ENCODE measurements around the gene LTBR.

LTBR gene

GRCh38 chr12:6376079-6376869, 7.7 kb upstream of the LTBR start:
- no peaks in the 10 kb centered on the region for H3K27me3 ChIP-seq (replicated peaks; ENCODE audit: control insufficient read depth, insufficient read depth, low read length, poor library complexity, severe bottlenecking)
- H3K9me3 ChIP-seq (ENCODE audit: control insufficient read depth, low read length), result no peaks in the 10 kb centered on the region
- peak overlapping the region; percentile 36 for H3K4me3 ChIP-seq (ENCODE audit: insufficient read depth, low read depth, low read length, poor library complexity, severe bottlenecking)
- no peak overlapping the region for H3K27ac ChIP-seq (ENCODE audit: insufficient read depth, low read length, poor library complexity, severe bottlenecking)
- H3K36me3 ChIP-seq (ENCODE audit: control insufficient read depth, insufficient read depth, low read length), result no peaks in the 10 kb centered on the region
- H3K4me1 ChIP-seq (ENCODE audit: control insufficient read depth, insufficient read depth, low read length, poor library complexity, severe bottlenecking), result peaks cover 19% of the 10 kb centered on the region
- DNase-seq, result no peak

DNA sequence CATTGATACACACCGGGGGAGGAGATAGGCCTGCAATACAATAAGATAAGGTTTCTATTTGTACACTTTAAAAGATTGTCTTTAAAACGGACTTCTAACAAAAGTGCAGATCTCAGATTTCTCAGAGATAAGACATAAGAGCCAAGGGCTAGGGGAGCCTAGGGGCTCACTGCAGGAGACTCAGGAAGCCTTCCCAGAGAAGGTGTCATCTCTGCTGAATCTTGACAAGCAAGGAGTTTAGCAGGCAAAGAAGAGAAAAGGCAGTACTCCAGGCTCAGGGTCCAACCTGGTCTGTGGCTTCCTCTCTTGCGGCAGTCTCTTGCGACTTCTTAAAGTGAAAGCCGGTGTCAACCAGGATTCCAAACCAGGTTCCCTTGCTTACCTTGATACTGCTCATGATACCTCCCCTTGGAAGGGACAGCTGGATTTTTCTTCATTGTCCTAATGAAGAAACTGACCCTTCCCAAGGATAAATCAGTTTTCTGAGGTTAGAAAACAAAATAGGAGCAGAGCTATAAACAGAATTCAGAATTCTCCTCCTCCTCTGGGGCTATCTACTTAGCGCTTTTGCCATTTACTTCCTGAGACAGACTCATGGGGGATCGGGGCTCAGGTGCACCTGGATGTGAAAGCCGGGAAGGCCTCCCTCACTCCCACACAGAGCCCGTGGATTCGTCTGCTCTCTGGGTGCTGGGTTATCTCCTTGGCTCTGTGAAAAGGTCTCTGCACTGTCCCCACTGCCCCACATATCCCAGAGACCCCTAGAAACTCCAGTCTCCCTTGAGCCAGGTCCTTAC, 6.9 kb upstream of the LTBR start:
- Histone ChIP-seq H3K27me3 (replicated peaks; ENCODE audit: control insufficient read depth, insufficient read depth, low read length, poor library complexity, severe bottlenecking) (no peaks in the 10 kb centered on the region), H3K4me1 (ENCODE audit: control insufficient read depth, insufficient read depth, low read length, poor library complexity, severe bottlenecking) (peaks cover 19% of the 10 kb centered on the region), H3K36me3 (ENCODE audit: control insufficient read depth, insufficient read depth, low read length) (no peaks in the 10 kb centered on the region), H3K9me3 (ENCODE audit: control insufficient read depth, low read length) (no peaks in the 10 kb centered on the region), H3K4me3 (ENCODE audit: insufficient read depth, low read depth, low read length, poor library complexity, severe bottlenecking) (peak overlapping the region; percentile 36), H3K27ac (ENCODE audit: insufficient read depth, low read length, poor library complexity, severe bottlenecking) (no peak overlapping the region)
- no peak for DNase-seq

- peaks cover 19% of the 10 kb centered on the region for H3K4me1 ChIP-seq (ENCODE audit: control insufficient read depth, insufficient read depth, low read length, poor library complexity, severe bottlenecking)
- no peaks in the 10 kb centered on the region for H3K9me3 ChIP-seq (ENCODE audit: control insufficient read depth, low read length)
- H3K4me3 ChIP-seq (ENCODE audit: insufficient read depth, low read depth, low read length, poor library complexity, severe bottlenecking), result no peak overlapping the region
- no peak for DNase-seq
- no peak overlapping the region for H3K27ac ChIP-seq (ENCODE audit: insufficient read depth, low read length, poor library complexity, severe bottlenecking)
- H3K36me3 ChIP-seq (ENCODE audit: control insufficient read depth, insufficient read depth, low read length), result no peaks in the 10 kb centered on the region
- no peaks in the 10 kb centered on the region for H3K27me3 ChIP-seq (replicated peaks; ENCODE audit: control insufficient read depth, insufficient read depth, low read length, poor library complexity, severe bottlenecking)
Observed at GRCh38 chr12:6377667-6377994, 6.3 kb upstream of the LTBR start.

GRCh38 chr12:6378709-6379472, 5.1 kb upstream of the LTBR start:
- peaks cover 7% of the 10 kb centered on the region for H3K27me3 ChIP-seq (replicated peaks; ENCODE audit: control insufficient read depth, insufficient read depth, low read length, poor library complexity, severe bottlenecking)
- no peaks in the 10 kb centered on the region for H3K9me3 ChIP-seq (ENCODE audit: control insufficient read depth, low read length)
- no peaks in the 10 kb centered on the region for H3K36me3 ChIP-seq (ENCODE audit: control insufficient read depth, insufficient read depth, low read length)
- DNase-seq, result no peak
- no peak overlapping the region for H3K27ac ChIP-seq (ENCODE audit: insufficient read depth, low read length, poor library complexity, severe bottlenecking)
- H3K4me1 ChIP-seq (ENCODE audit: control insufficient read depth, insufficient read depth, low read length, poor library complexity, severe bottlenecking), result peaks cover 23% of the 10 kb centered on the region
- H3K4me3 ChIP-seq (ENCODE audit: insufficient read depth, low read depth, low read length, poor library complexity, severe bottlenecking), result no peak overlapping the region

- Histone ChIP-seq H3K4me1 (ENCODE audit: control insufficient read depth, insufficient read depth, low read length, poor library complexity, severe bottlenecking) (peaks cover 23% of the 10 kb centered on the region), H3K27me3 (replicated peaks; ENCODE audit: control insufficient read depth, insufficient read depth, low read length, poor library complexity, severe bottlenecking) (peaks cover 13% of the 10 kb centered on the region), H3K9me3 (ENCODE audit: control insufficient read depth, low read length) (no peaks in the 10 kb centered on the region), H3K27ac (ENCODE audit: insufficient read depth, low read length, poor library complexity, severe bottlenecking) (no peak overlapping the region), H3K4me3 (ENCODE audit: insufficient read depth, low read depth, low read length, poor library complexity, severe bottlenecking) (no peak overlapping the region), H3K36me3 (ENCODE audit: control insufficient read depth, insufficient read depth, low read length) (no peaks in the 10 kb centered on the region)
- DNase-seq, result no peak
Observed at GRCh38 chr12:6380141-6381121, 3.5 kb upstream of the LTBR start.

DNA sequence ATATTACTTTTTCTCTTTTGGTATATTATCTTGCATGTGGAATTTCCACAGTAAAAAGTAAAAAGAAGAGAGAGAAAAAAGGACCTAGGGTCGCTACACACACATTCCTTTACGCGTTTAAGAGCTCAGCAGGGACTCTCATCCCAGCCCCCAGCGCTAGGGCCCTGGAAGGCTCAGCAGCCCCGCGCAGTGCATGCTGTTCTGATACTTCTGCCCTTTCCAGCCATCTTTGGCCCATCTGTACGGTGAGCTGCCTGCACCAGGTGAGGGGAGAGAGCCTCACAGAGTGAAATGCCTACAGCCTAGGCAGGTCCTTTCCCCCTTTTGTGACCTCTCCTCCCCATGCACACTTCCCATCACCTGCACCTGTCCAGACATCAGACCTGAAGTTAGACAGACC, 1.6 kb upstream of the LTBR start:
- Histone ChIP-seq H3K9me3 (ENCODE audit: control insufficient read depth, low read length) (no peaks in the 10 kb centered on the region), H3K4me1 (ENCODE audit: control insufficient read depth, insufficient read depth, low read length, poor library complexity, severe bottlenecking) (peaks cover 7% of the 10 kb centered on the region)

GRCh38 chr12:6382982-6383381, 980 bp upstream of the LTBR start:
- Histone ChIP-seq H3K9me3 (ENCODE audit: control insufficient read depth, low read length) (no peaks in the 10 kb centered on the region), H3K4me1 (ENCODE audit: control insufficient read depth, insufficient read depth, low read length, poor library complexity, severe bottlenecking) (peaks cover 4% of the 10 kb centered on the region), H3K36me3 (ENCODE audit: control insufficient read depth, insufficient read depth, low read length) (no peaks in the 10 kb centered on the region), H3K27ac (ENCODE audit: insufficient read depth, low read length, poor library complexity, severe bottlenecking) (no peak overlapping the region), H3K27me3 (replicated peaks; ENCODE audit: control insufficient read depth, insufficient read depth, low read length, poor library complexity, severe bottlenecking) (peaks cover 13% of the 10 kb centered on the region), H3K4me3 (ENCODE audit: insufficient read depth, low read depth, low read length, poor library complexity, severe bottlenecking) (no peak overlapping the region)
- DNase-seq, result no peak

More for the DNA sequence above, 1.6 kb upstream of the LTBR start:
- Histone ChIP-seq H3K4me3 (ENCODE audit: insufficient read depth, low read depth, low read length, poor library complexity, severe bottlenecking) (no peak overlapping the region), H3K27ac (ENCODE audit: insufficient read depth, low read length, poor library complexity, severe bottlenecking) (no peak overlapping the region), H3K27me3 (replicated peaks; ENCODE audit: control insufficient read depth, insufficient read depth, low read length, poor library complexity, severe bottlenecking) (peaks cover 13% of the 10 kb centered on the region), H3K36me3 (ENCODE audit: control insufficient read depth, insufficient read depth, low read length) (no peaks in the 10 kb centered on the region)
- DNase-seq, result no peak

GRCh38 chr12:6384499-6385436, 806 bp downstream of the LTBR start:
- Histone ChIP-seq H3K9me3 (ENCODE audit: control insufficient read depth, low read length) (no peaks in the 10 kb centered on the region), H3K36me3 (ENCODE audit: control insufficient read depth, insufficient read depth, low read length) (no peaks in the 10 kb centered on the region), H3K4me3 (ENCODE audit: insufficient read depth, low read depth, low read length, poor library complexity, severe bottlenecking) (no peak overlapping the region), H3K4me1 (ENCODE audit: control insufficient read depth, insufficient read depth, low read length, poor library complexity, severe bottlenecking) (peaks cover 4% of the 10 kb centered on the region), H3K27me3 (replicated peaks; ENCODE audit: control insufficient read depth, insufficient read depth, low read length, poor library complexity, severe bottlenecking) (peaks cover 13% of the 10 kb centered on the region), H3K27ac (ENCODE audit: insufficient read depth, low read length, poor library complexity, severe bottlenecking) (no peak overlapping the region)
- no peak for DNase-seq

Data from effector memory CD4-positive, alpha-beta T cell (primary cell).